NCI-H1930 (cell line): ENCODE measurements around the gene TOP3B.

ENCODE experiments used
- DNase-seq, 2 experiments: peaks; one replicate each; lab custom pipeline; 2025; lab: John Stamatoyannopoulos, UW

Gene TOP3B

GRCh38 chr22:21982338-21982965, at the start of gene TOP3B:
Gene TOP3B, minus strand, starts transcription at chr22:21982787. Its CDS starts 7,078 bp downstream, at chr22:21975709.
- peak; percentile 71 to 82 for DNase-seq

GRCh38 chr22:22031183-22031945, 48.8 kb upstream of the TOP3B start:
- no peak for DNase-seq

GRCh38 chr22:22030493-22031182, 48.1 kb upstream of the TOP3B start:
- DNase-seq, result no peak

GRCh38 chr22:22027955-22028354, 45.4 kb upstream of the TOP3B start:
- no peak for DNase-seq

GRCh38 chr22:22026157-22026831, 43.7 kb upstream of the TOP3B start:
- DNase-seq, result no peak

- DNase-seq, result no peak
Observed at GRCh38 chr22:22025320-22026156, 43.0 kb upstream of the TOP3B start.

GRCh38 chr22:22024440-22024839, 41.9 kb upstream of the TOP3B start:
- no peak for DNase-seq

- DNase-seq, result no peak
Observed at GRCh38 chr22:22023581-22024137, 41.1 kb upstream of the TOP3B start.

GRCh38 chr22:22022947-22023534, 40.5 kb upstream of the TOP3B start:
- no peak for DNase-seq

- no peak for DNase-seq
Observed at GRCh38 chr22:22022255-22022840, 39.8 kb upstream of the TOP3B start.

GRCh38 chr22:22021162-22021750, 38.7 kb upstream of the TOP3B start:
- no peak for DNase-seq

- DNase-seq, result no peak
Observed at GRCh38 chr22:22020425-22020852, 37.9 kb upstream of the TOP3B start.

GRCh38 chr22:22019659-22020424, 37.3 kb upstream of the TOP3B start:
- no peak for DNase-seq

- DNase-seq, result no peak
Observed at GRCh38 chr22:22018825-22019658, 36.5 kb upstream of the TOP3B start.

- DNase-seq, result no peak
Observed at GRCh38 chr22:22015631-22016030, 33.0 kb upstream of the TOP3B start.

- DNase-seq, result no peak
Observed at GRCh38 chr22:22014285-22014659, 31.7 kb upstream of the TOP3B start.

- no peak for DNase-seq
Observed at GRCh38 chr22:22013559-22014284, 31.1 kb upstream of the TOP3B start.

- no peak for DNase-seq
Observed at GRCh38 chr22:22011964-22012363, 29.4 kb upstream of the TOP3B start.
